Activated gamma-delta T cell (primary cell): Measurements from ENCODE around the gene EHMT1.

ENCODE experiments used
- DNase-seq: peaks from one replicate; lab custom pipeline; 2025; lab: John Stamatoyannopoulos, UW

Gene EHMT1

GRCh38 chr9:137672907-137673791 is 54.3 kb downstream of the EHMT1 start:
- DNase-seq = no peak

GRCh38 chr9:137673886-137674285 is 55.1 kb downstream of the EHMT1 start:
- DNase-seq = no peak

GRCh38 chr9:137674307-137674975 is 55.6 kb downstream of the EHMT1 start:
- DNase-seq = no peak

- no peak for DNase-seq
Observed at GRCh38 chr9:137674976-137675320, 56.1 kb downstream of the EHMT1 start.

- no peak for DNase-seq
Observed at GRCh38 chr9:137676998-137677397, 58.2 kb downstream of the EHMT1 start.

GRCh38 chr9:137678202-137678601 is 59.4 kb downstream of the EHMT1 start:
- no peak for DNase-seq

GRCh38 chr9:137679249-137679648 is 60.4 kb downstream of the EHMT1 start:
- DNase-seq = no peak

- no peak for DNase-seq
Observed at GRCh38 chr9:137679695-137680305, 61.0 kb downstream of the EHMT1 start.

GRCh38 chr9:137680444-137681358 is 61.9 kb downstream of the EHMT1 start:
- DNase-seq = no peak

GRCh38 chr9:137682428-137683105 is 63.8 kb downstream of the EHMT1 start:
- DNase-seq = no peak

GRCh38 chr9:137683262-137683864 is 64.6 kb downstream of the EHMT1 start:
- no peak for DNase-seq

- no peak for DNase-seq
Observed at GRCh38 chr9:137685035-137685740, 66.4 kb downstream of the EHMT1 start.

- no peak for DNase-seq
Observed at GRCh38 chr9:137685741-137686420, 67.1 kb downstream of the EHMT1 start.

GRCh38 chr9:137688261-137688660 is 69.5 kb downstream of the EHMT1 start:
- no peak for DNase-seq

- DNase-seq = no peak
Observed at GRCh38 chr9:137688725-137689124, 69.9 kb downstream of the EHMT1 start.

GRCh38 chr9:137689745-137690529 is 71.1 kb downstream of the EHMT1 start:
- DNase-seq = no peak

- no peak for DNase-seq
Observed at GRCh38 chr9:137690930-137691645, 72.3 kb downstream of the EHMT1 start.
